PFSK-1 (cell line): ENCODE measurements around the gene CLSTN1.

ENCODE experiments used
- FOXP2 ChIP-seq: optimal IDR thresholded peaks from 2 replicates; pipeline ENCODE3; 2011; ENCODE audit warnings: borderline replicate concordance, control low read depth, inconsistent platforms; ENCODE audit not compliant: insufficient read depth; ENCODE audit errors: extremely low read length, extremely low read depth
- POLR2AphosphoS5 ChIP-seq: IDR thresholded peaks from 2 replicates; pipeline ENCODE4 v1.6.1; 2012; ENCODE audit warnings: low read depth, mild to moderate bottlenecking, control low read depth, low read length, moderate library complexity
- REST ChIP-seq, 2 experiments: IDR thresholded peaks; 2 replicates each; pipeline versions ENCODE4 v1.6.1 to v1.8.0; 2011 to 2012; ENCODE audit warnings: low read depth in 2 of 2, low read length in 2 of 2, control low read depth in 1 of 2, inconsistent platforms in 1 of 2, mild to moderate bottlenecking in 1 of 2, moderate library complexity in 1 of 2; ENCODE audit not compliant: insufficient read depth in 1 of 2
- SIN3A ChIP-seq: IDR thresholded peaks from 2 replicates; pipeline ENCODE4 v1.6.1; 2012; ENCODE audit warnings: mild to moderate bottlenecking, low read length, moderate library complexity, borderline replicate concordance; ENCODE audit not compliant: insufficient read depth
- TAF1 ChIP-seq: IDR thresholded peaks from 2 replicates; pipeline ENCODE4 v1.6.1; 2012; ENCODE audit warnings: low read length, control low read depth, borderline replicate concordance; ENCODE audit not compliant: insufficient read depth

Gene CLSTN1

DNA sequence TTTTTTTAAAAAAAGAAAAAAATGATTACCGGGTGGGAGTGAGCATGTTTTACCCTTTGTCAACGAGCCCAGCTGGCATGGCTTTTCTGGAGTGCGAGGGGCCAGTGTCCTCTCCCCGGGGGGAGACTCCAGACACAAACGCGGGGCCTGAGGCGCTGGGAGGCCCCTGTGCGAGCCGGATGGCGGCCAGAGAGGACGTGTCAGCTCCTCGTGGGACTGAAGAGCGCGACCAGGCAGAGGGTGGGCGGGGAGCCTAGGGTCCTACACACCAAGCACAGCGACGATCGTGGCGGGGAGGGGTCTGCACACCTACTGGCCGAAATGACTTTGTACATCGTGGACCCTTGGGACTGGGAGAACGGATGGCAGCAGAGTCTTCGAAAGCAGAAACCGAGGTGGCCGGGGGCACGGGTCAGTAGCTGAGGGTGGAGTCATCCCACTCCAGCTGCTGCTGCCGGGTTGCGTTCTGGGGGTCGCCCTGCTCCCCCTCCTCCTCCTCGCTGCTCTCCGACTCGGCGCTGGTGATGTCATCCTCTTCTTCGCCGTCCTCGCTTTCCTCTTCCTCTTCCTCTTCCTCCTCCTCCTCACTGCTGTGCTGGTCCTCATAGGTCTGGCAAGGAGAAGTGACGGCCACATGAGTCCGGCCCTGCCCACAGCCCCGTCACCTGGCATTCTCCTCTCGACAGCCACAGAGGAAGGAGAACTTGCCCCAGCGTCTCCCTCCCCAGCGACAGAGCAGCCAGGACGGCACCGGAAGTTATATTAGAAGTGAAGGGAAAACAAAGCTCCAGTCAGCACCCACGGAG is 93.5 kb downstream of the CLSTN1 start:
- no peak for TF ChIP-seq REST (IDR thresholded peaks at IDR 0.05; ENCODE audit: insufficient read depth in 1 of 2, low read depth in 2 of 2, low read length in 2 of 2)
- no peak for TF ChIP-seq TAF1
- no peak for TF ChIP-seq POLR2AphosphoS5
- no peak for TF ChIP-seq FOXP2

- no peak for TF ChIP-seq FOXP2
- no peak for TF ChIP-seq SIN3A
- TF ChIP-seq POLR2AphosphoS5: no peak
- no peak for TF ChIP-seq REST (IDR thresholded peaks at IDR 0.05; ENCODE audit: insufficient read depth in 1 of 2, low read depth in 2 of 2, low read length in 2 of 2)
- TF ChIP-seq TAF1: no peak
Observed at GRCh38 chr1:9729523-9729922, 94.2 kb downstream of the CLSTN1 start.

- no peak for TF ChIP-seq TAF1
- TF ChIP-seq REST (IDR thresholded peaks at IDR 0.05; ENCODE audit: insufficient read depth in 1 of 2, low read depth in 2 of 2, low read length in 2 of 2): no peak
- TF ChIP-seq POLR2AphosphoS5: no peak
- TF ChIP-seq FOXP2: no peak
- TF ChIP-seq SIN3A: no peak
Observed at GRCh38 chr1:9728451-9729295, 95.1 kb downstream of the CLSTN1 start.

- TF ChIP-seq POLR2AphosphoS5 (no peak), TAF1 (no peak), REST (IDR thresholded peaks at IDR 0.05; ENCODE audit: insufficient read depth in 1 of 2, low read depth in 2 of 2, low read length in 2 of 2) (no peak), SIN3A (no peak), FOXP2 (no peak)
Observed at GRCh38 chr1:9726905-9727595, 96.7 kb downstream of the CLSTN1 start.
